HCT116 (cell line): ENCODE data around the gene CALHM2. TPM values are rescaled to one million over a fixed set of nuclear protein-coding genes. Genes with fewer than 3 reads are reported as not detected.

Experiments
- ATAC-seq: fragments of 200-7000 bp; cut with Tn5 transposase; 2 replicates; pipeline ENCODE4 v1.9.1; 2020; ENCODE audit warnings: mild to moderate bottlenecking, moderate library complexity
- BruUV-seq: library from RNA; stranded (reverse); fragments of 400-500 nt; replicated peaks from 2 replicates; lab custom pipeline; 2021; lab: Mats Ljungman, UMichigan
- CTCF ChIA-PET: fragments of 300-600 bp; sonication (Branson Sonifier 250); formaldehyde crosslinking; loops from one replicate; lab custom pipeline; 2021; ENCODE audit warnings: antibody characterized with exemption; lab: Charles Lee
- POLR2A ChIA-PET: fragments of 300-600, 350-600 bp; sonication (Branson Sonifier 250); formaldehyde crosslinking; loops from one replicate; lab custom pipeline; 2021; ENCODE audit warnings: antibody characterized with exemption; lab: Charles Lee
- RAD21 ChIA-PET, 2 experiments: fragments of 300-600 bp; sonication (Branson Sonifier 250); formaldehyde crosslinking; loops; one replicate each; lab custom pipeline; 2023; ENCODE audit warnings: low total read pairs in 2 of 2; ENCODE audit not compliant: uncharacterized antibody in 2 of 2, unreplicated experiment in 2 of 2, low non-redundant PET in 1 of 2; lab: Charles Lee
- DNase-seq: peaks from one replicate; pipeline ENCODE4 v3.0.0-alpha.2; 2010; ENCODE audit warnings: low read depth, low spot score
- H2AFZ ChIP-seq: fragments of 200-600 bp; shearing (Covaris generic), sonication (generic); 2 replicates; pipeline ENCODE4 v1.6.1; 2017; ENCODE audit warnings: low read depth, mixed run types, mixed read lengths, antibody characterized with exemption, low read length; ENCODE audit not compliant: poor library complexity, severe bottlenecking
- H3K27ac ChIP-seq: 2 replicates; pipeline ENCODE4 v1.5.1; 2012; ENCODE audit warnings: low read depth, low read length
- H3K27me3 ChIP-seq: fragments of 200-600 bp; sonication (generic); 2 replicates; pipeline ENCODE4 v1.6.1; 2016; ENCODE audit warnings: mixed run types, low read length, mixed read lengths; ENCODE audit not compliant: insufficient read depth
- H3K36me3 ChIP-seq, 2 experiments: fragments of 200-500 bp in 1 of 2; fragments of 200-600 bp in 1 of 2; sonication (Bioruptor generic) in 1 of 2; sonication (generic) in 1 of 2; 2 replicates each; pipeline versions ENCODE4 v1.5.1 to v1.6.1; 2014 to 2016; ENCODE audit warnings: low read length in 2 of 2, inconsistent platforms in 1 of 2, mixed read lengths in 1 of 2, mixed run types in 1 of 2; ENCODE audit not compliant: insufficient read depth in 2 of 2, control insufficient read depth in 1 of 2
- H3K4me1 ChIP-seq, 2 experiments: fragments of 200-600 bp in 1 of 2; sonication (generic) in 1 of 2; 2 replicates each; pipeline versions ENCODE4 v1.5.1 to v1.6.1; 2012 to 2017; ENCODE audit warnings: low read length in 2 of 2, inconsistent platforms in 1 of 2, mild to moderate bottlenecking in 1 of 2, mixed read lengths in 1 of 2, mixed run types in 1 of 2, moderate library complexity in 1 of 2; ENCODE audit not compliant: insufficient read depth in 2 of 2, control insufficient read depth in 1 of 2
- H3K4me2 ChIP-seq: fragments of 200-600 bp; sonication (generic); 2 replicates; pipeline ENCODE4 v1.6.1; 2017; ENCODE audit warnings: mixed run types, low read length, mixed read lengths
- H3K4me3 ChIP-seq, 2 experiments: fragments of 200-600 bp in 1 of 2; sonication (generic) in 1 of 2; replicated peaks in 1 of 2; 2 replicates each; pipeline ENCODE4 v1.5.1; 2011 to 2016; ENCODE audit warnings: low read length in 2 of 2, control low read depth in 1 of 2, low read depth in 1 of 2, mild to moderate bottlenecking in 1 of 2, mixed read lengths in 1 of 2, mixed run types in 1 of 2
- H3K79me2 ChIP-seq: fragments of 200-600 bp; sonication (generic); 2 replicates; pipeline ENCODE4 v1.6.1; 2017; ENCODE audit warnings: mild to moderate bottlenecking, mixed run types, low read length, moderate library complexity, mixed read lengths; ENCODE audit not compliant: insufficient read depth
- H3K9ac ChIP-seq: fragments of 200-600 bp; sonication (generic); 2 replicates; pipeline ENCODE4 v1.6.1; 2016; ENCODE audit warnings: low read length, mixed read lengths
- H3K9me2 ChIP-seq: fragments of 200-600 bp; sonication (generic), shearing (Covaris generic); 2 replicates; pipeline ENCODE4 v1.6.1; 2017; ENCODE audit warnings: mixed run types, mild to moderate bottlenecking, moderate library complexity; ENCODE audit not compliant: insufficient read depth
- H3K9me3 ChIP-seq, 2 experiments: fragments of 200-500 bp in 1 of 2; fragments of 200-600 bp in 1 of 2; sonication (Bioruptor generic) in 1 of 2; sonication (generic) in 1 of 2; 2 replicates each; pipeline ENCODE4 v1.6.1; 2014 to 2017; ENCODE audit warnings: low read length in 2 of 2, mixed read lengths in 2 of 2, inconsistent platforms in 1 of 2, low read depth in 1 of 2, mild to moderate bottlenecking in 1 of 2, mixed run types in 1 of 2, moderate library complexity in 1 of 2; ENCODE audit not compliant: control insufficient read depth in 1 of 2, insufficient read depth in 1 of 2
- H4K20me1 ChIP-seq: fragments of 200-600 bp; sonication (generic), shearing (Covaris generic); 2 replicates; pipeline ENCODE4 v1.6.1; 2017; ENCODE audit warnings: mixed run types, mild to moderate bottlenecking, moderate library complexity; ENCODE audit not compliant: insufficient read depth
- ATF3 ChIP-seq: IDR thresholded peaks from 2 replicates; pipeline ENCODE4 v1.6.1; 2012
- ELF1 ChIP-seq: IDR thresholded peaks from 2 replicates; pipeline ENCODE4 v1.6.1; 2012; ENCODE audit warnings: low read depth, borderline replicate concordance
- EZH2 ChIP-seq: fragments of 200-600 bp; sonication (generic); IDR thresholded peaks from 2 replicates; pipeline ENCODE4 v1.6.1; 2017; ENCODE audit warnings: antibody characterized with exemption, mixed run types
- FOSL1 ChIP-seq: IDR thresholded peaks from 2 replicates; pipeline ENCODE4 v1.6.1; 2012; ENCODE audit warnings: low read depth
- MAX ChIP-seq: IDR thresholded peaks from 2 replicates; pipeline ENCODE4 v1.6.1; 2012
- POLR2AphosphoS5 ChIP-seq: IDR thresholded peaks from 2 replicates; pipeline ENCODE4 v1.6.1; 2011; ENCODE audit warnings: mild to moderate bottlenecking, low read depth, low read length, moderate library complexity
- SP1 ChIP-seq: IDR thresholded peaks from 2 replicates; pipeline ENCODE4 v1.6.1; 2012; ENCODE audit warnings: low read depth
- SRF ChIP-seq: IDR thresholded peaks from 2 replicates; pipeline ENCODE4 v1.6.1; 2012; ENCODE audit warnings: low read depth
- TCF7L2 ChIP-seq: IDR thresholded peaks from 2 replicates; pipeline ENCODE4 v1.7.0; 2011; ENCODE audit warnings: borderline replicate concordance, inconsistent platforms; ENCODE audit not compliant: insufficient read depth, insufficient read length; ENCODE audit errors: extremely low read depth
- YY1 ChIP-seq: IDR thresholded peaks from 2 replicates; pipeline ENCODE4 v1.6.1; 2011; ENCODE audit warnings: low read length, low read depth, moderate library complexity, mild to moderate bottlenecking; ENCODE audit not compliant: insufficient replicate concordance; ENCODE audit errors: extremely low read depth
- ZNF274 ChIP-seq: fragments of 200-500 bp; sonication (Bioruptor generic); IDR thresholded peaks from 2 replicates; pipeline ENCODE4 v1.6.1; 2014; ENCODE audit warnings: mild to moderate bottlenecking, low read depth, low read length, inconsistent platforms
- intact Hi-C: fragments of 100-400 bp; cut with micrococcal nuclease; formaldehyde crosslinking; loops from 2 replicates; pipeline ENCODE4 v1.10.0; 2022
- total RNA-seq: library from RNA; stranded (reverse); gene quantifications from one replicate; pipeline ENCODE4 v1.2.1, GENCODE V29; 2021; ENCODE audit not compliant: unreplicated experiment

The CALHM2 gene
- total RNA-seq, 1 experiment from 2014 or later, result 46.1 TPM

GRCh38 chr10:103449208-103450144 lies 2.7 kb downstream of the CALHM2 start:
- DNase-seq, result no peak
- no TSS peak for BruUV-seq
- no peak overlapping the region for H3K4me3 ChIP-seq
- H4K20me1 ChIP-seq, result no peaks in the 10 kb centered on the region
- POLR2A ChIA-PET, result no interaction called here
- ATAC-seq, result no peak
- peaks cover 11 to 55% of the 10 kb centered on the region in 2 experiments; a peak in 3 of 4 replicates for H3K4me1 ChIP-seq
- intact Hi-C loops, result loop anchor here (2.0 kb wide), 1 partner anchor 33 kb away; no protein-coding TSS in a partner anchor
- peaks cover 9% of the 10 kb centered on the region; the same call in 1 of the 2 replicates for H3K79me2 ChIP-seq
- TF ChIP-seq FOSL1 (no peak), SRF (no peak), ATF3 (no peak), ELF1 (no peak), TCF7L2 (no peak), MAX (no peak), POLR2AphosphoS5 (no peak; the same call in 1 of the 2 replicates), EZH2 (no peak), ZNF274 (no peak), SP1 (no peak), YY1 (no peak)
- TF ChIP-seq, all 23 proteins: peak for 0
- CTCF ChIA-PET, result no interaction called here
- H3K4me2 ChIP-seq, result peak overlapping the region; percentile 99
- no peaks in the 10 kb centered on the region for H3K27me3 ChIP-seq
- no peak overlapping the region for H3K9ac ChIP-seq
- H3K27ac ChIP-seq, result peak overlapping the region; percentile 83
- H3K9me2 ChIP-seq, result no peaks in the 10 kb centered on the region
- RAD21 ChIA-PET, result interaction anchor here in 1 of 2 experiments (0.7 to 1.2 kb wide), 2 partner anchors 16 to 36 kb away, joined by 3 read pairs; no protein-coding TSS in a partner anchor
- no peak overlapping the region for H2AFZ ChIP-seq
- H3K36me3 ChIP-seq, result peaks cover 40 to 45% of the 10 kb centered on the region in 2 experiments
- no peaks in the 10 kb centered on the region for H3K9me3 ChIP-seq
